ENCODE results near the gene PRKCH.

Gene PRKCH

DNA sequence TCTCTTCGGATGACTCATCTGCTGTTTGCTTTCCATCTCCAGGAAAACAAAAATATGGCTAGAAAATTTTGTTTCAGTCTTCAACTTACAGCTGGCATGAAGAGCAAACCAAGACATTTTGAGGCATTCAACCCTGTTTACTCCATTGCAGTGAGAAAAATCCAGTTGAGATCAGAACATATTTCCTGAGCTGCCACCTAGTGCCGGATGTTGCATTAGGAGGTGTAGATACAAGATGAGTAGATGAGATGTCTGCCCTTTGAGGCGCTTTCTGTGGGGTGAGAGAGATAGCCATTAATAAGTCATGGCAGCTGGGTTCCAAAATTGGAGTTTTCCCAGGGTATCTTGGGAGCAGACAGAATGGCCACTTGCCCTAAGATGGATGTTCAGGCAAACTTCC, 171.1 kb downstream of the PRKCH start:
- DNase-seq (ENCODE audit: low read depth), result no peak

DNA sequence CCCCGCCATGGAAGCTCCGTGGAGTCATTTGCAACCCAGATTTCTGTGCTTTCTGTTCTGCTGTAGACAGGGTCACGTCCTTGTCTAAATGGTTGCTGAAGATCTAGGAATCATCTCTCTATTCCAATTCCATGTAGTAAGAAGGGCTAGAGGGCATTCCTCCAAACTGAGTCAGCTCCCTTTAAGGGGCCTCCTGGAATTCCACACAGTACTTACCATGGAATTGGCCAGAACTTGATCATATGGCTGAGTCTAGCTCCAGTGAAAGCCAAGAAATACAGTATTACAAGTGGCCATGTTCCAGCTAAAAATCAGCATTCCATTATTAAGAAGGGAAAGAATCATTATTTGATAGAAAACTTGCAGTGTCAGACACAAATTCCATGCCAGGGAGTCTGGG, 171.9 kb downstream of the PRKCH start:
- DNase-seq (ENCODE audit: low read depth), result no peak

DNA sequence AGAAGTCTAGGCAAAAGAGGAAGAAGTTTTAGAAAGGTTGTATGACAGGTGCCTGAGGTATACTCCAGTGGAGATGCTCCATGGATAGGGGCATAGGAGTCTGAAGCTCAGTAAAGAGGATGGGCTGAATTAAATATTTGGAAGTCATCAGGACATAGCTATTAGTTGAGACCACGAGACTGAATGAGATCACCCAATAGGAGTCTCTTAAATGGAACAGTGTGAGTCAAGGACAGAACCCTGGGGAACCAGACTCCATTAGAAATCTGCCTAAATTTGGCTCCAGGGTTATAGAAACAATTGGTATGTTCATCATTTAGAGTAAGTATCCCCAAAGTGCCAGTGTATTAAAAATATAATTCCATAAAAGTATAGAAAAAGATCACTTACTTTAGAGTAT, 172.6 kb downstream of the PRKCH start:
- no peak for DNase-seq (ENCODE audit: low read depth)

DNA sequence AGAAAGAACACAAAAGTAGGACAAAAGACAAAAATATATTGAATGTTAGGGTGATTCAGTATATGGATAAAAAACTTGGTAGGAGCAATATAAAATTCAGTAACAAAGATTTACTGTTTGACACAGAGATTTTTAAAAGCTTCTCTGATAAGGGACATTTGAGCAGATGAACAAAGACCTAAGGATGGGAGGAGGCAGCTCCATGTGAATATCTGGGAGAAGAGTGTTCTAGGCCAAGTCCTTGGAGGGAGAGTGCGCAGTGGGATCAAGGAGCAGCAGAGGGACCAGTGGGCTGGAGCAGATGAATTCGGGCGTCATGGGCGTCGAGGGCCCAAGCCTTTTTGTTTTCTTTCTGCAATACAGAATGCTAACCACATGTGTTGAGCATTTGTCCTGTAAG, 174.4 kb downstream of the PRKCH start:
- DNase-seq (ENCODE audit: low read depth), result no peak

DNA sequence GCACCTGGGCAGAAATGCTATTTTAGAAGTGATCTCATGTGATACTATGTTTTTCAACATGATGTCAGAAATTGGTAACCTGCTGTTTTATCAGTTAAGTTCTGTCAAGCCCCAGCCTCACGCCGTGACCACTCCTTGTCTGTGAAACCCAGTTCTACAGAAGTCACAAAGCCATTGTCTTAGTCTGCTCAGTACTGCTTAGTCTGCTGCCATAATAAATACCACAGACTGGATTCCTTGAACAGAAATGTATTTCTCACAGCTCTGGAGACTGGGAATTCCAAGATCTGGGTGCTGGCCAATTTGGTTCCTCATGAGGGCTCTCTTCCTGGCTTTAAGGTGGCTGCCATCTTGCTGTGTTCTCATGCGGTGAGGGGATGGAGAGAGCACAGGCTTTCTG, 176.9 kb downstream of the PRKCH start:
- DNase-seq (ENCODE audit: low read depth), result no peak

DNA sequence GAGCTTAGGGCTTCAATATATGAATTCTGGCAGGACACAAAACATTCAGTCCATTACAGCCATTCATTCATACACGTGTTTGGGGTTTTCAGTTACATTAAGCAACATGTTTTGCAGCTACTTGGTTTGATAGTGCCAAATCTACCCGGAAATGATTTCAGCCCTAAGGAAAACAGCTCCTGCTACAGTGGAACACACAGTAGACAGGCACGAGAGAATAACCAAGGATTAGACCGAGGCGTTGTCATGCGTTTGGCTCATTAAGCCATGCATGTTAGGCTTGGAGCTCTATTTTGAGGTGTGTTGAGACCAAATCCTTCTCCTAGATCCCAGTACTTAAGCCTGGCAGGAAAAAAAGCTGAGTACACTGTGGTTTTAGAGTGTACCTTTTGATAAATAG, 177.4 kb downstream of the PRKCH start:
- DNase-seq (ENCODE audit: low read depth), result no peak

DNA sequence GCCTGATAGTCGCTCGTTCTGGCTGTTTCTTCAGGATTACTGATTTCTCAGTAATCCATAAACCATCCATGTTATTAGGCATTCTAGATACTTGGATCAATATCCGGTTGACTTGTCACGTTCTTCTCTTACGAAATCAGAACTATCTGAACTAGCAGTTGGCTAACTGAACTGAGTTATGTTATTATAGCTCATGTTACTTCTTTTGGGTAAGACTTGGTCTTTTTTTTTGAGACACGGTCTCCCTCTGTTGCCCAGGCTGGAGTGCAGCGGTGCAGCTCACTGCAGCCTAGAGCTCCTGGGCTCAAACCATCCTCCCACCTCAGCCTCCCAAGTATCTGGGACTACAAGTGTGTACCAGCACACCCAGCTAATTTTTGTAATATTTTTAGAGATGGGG, 178.6 kb downstream of the PRKCH start:
- DNase-seq (ENCODE audit: low read depth), result no peak

DNA sequence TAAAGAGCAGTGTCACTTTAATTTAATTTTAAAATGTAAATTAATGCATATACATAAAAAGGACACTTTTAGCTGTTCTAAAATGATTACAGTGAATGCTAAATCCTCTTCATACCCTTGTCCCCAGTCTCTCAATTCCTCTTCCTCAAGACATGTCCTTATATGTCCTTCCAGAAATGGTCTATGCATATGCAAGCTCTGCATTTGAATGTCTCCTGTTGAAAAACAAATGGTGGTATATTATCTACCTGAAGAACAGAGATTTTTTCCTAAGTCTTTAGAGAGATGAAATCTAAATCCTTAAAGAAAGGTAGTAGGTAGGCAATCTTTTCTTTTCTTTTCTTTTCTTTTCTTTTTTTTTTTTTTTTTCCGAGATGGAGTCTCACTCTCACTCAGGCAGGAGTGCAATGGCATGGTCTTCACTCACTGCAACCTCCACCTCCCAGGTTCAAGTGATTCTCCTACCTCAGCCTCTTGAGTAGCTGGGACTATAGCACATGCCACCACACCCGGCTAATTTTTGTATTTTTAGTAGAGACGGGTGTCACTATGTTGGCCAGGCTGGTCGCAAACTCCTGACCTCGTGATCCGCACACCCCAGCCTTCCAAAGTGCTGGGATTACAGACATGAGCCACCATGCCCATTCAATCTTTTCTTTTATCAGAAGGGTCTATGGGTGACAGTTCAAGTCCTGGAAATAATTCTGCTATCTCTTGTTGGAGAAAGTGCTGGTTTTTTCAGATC, 180.5 kb downstream of the PRKCH start:
- no peak for DNase-seq (ENCODE audit: low read depth)

DNA sequence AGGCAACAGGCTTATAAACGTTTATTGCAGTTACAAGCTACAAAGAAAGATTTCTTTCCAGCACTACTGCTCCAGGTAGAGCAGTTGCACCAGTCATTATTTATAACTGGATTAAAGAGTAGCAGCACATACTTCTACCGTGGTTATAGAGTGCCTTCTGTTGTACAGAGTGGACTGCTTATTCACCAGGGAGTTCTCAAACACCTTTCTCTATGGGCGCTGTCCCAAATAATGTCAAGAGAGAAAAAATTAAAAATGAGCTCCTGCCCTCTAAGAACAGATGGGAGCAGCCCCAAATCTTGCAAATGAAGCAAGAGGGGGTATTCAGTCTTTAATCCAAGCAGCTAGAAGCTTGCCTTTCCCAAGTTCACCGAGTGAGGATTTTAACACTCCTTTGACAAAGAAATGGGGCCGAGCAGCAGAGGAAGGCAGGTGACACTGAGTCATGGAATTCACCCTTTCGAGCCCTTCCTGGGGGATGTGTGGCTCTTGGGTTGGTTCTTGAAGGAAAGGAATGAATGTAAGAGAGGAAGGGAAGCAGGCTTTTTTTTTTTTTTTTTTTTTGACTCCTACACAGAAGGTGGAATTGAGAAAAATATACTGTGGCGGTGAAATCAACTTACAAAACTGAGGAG, 181.2 kb downstream of the PRKCH start:
- no peak for DNase-seq (ENCODE audit: low read depth)

DNA sequence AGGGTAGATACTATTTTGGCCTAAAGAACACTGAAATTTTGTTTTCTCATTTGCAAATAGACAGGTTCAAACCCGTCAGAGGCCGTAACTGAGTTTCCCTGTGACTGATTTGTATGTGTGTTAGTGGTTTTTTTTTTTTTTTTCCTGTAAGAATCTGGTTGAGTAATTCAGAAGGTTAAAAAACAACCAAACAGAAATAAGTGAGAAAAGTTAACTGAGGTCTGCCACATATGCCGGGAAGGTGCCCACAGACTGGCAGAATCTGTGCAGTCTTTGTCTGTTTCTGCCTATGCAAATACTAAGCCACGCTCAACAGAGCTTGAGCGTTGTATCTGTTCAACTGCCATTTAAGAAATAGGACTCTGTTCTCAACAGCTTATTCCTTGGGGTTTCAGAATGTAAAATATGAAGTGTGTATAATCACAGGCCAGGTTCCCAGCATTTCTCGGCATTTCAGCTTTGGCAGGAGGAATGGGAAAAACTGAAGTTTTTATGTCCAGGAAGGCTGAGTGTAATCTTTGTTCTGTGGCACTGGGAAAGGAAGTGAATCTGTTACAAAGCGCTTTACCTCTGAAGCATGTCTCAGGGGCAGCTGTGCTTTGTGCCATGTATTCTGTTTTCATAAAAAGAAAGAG, 181.9 kb downstream of the PRKCH start:
- DNase-seq (ENCODE audit: low read depth), result peak; percentile 50

DNA sequence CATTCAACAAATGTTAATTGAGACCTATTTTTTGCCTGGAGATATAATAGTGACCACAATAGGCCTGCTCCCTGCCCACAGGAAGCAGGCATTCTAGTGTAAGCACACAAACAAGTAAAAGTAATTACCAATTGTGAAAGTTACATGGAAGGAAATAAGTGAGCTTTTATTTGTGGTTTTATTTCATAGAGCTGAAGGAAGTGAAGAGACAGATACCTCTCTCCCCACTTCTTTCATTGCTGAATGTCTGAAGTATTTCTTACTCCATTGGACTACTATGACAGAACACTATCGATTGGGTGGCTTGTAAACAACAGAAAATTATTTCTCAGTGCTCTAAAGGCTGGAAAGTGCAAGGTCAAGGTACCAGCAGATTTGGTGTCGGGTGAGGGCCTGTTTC, 183.5 kb downstream of the PRKCH start:
- DNase-seq (ENCODE audit: low read depth), result no peak

DNA sequence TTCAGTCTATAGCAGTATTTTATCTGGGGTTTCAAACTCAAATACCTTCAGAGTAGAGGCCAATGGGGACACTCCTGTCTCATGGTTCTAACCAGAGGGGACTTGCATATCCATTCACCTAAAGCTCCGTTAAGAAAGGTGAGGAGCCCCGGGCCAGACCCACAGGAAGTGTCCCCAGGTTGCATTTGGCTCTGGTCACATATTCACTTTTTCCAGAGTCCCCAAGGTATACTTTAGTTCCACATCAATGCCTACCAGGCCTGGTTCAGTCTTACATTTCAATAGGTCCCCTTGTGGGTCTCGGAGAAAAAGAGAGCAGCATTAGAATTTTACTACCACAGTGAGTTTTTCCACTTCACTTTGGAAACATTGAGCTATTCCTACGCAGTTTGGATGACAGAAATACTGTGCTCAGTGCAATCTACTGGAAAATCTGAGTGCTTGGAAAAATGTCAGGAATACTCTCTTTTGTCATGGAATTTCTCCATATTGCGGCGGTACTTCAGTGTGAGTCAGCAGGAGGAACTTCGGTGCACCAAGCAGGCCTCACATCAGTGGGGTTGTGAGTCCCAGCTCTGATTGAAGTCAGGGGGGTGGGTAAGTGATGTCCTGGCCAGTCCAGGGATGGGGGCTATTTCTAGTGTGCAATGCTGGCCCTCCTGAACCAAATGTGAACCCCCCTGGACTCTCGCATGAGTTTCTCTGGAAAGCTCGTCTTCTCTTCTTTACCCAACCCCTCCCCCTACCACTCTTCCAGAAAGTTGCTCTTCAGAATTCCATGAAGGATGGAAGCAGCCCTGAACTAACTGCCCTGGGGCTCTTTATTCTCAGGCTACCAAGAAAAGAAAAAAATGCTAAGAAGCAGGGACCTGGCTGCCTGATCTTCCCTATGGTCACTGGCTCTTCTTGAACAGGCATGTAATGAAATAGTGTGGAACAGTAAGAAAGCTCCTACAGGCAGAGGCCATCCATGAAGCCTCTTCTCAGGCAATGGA, 184.7 kb downstream of the PRKCH start:
- DNase-seq (ENCODE audit: low read depth), result no peak

DNA sequence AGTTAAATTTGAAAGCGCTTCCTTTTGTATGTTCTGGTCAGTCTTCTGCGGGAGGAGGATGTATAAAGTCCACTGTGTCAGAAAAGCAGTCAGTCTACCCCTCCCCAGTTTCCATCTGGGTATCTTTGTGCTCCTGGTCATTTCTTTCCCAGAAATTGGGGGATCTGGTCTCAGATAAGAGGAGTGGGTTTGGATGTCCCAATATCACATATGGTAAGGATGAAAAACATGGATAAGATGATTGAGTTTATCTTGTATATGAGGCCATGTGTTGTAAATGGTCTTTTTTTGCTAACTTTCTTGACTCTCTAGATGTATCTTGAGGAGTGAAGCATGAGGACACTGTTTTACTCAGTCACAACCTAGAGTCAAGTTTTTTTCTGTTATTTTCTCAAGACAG, 187.1 kb downstream of the PRKCH start:
- DNase-seq (ENCODE audit: low read depth), result no peak

DNA sequence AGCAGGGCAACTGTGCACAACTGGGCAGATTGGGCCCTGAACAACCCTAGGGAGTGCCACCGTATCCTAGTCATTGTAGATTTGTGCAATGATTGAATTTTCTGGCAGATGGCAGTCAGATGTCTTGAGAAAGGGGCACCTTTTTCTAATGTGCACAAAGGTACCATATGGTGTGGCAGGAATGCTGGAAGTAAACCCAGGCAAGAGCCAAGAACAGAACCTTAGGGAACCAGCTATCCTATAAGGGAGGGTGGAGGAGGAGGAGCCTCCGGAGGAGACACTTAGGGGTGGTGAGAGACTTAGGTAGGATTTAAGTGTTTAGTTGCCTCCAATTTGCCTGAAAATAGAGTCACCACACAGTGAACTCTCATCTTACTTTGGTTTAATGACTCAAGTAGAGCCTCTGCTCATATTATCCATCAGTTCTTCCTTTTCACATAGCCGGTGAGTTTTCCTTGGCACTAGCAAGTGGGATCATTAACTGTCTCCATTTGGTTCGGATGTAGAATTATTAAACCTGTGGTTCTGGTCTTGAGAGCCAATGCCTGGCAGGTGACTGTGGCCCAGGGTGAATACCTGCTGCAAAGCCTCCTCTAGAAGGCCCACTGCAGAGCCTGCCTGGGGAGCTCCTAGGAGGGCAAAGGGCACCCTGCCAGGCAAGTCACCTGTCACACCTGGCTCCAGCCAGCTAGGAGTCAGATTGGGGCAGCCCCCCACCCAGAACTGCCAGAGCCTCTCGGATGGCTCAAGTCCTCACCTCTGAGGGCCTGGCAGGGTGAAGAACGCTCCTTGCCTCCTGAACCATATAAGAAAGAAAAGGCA, 189.6 kb downstream of the PRKCH start:
- DNase-seq (ENCODE audit: low read depth), result no peak

DNA sequence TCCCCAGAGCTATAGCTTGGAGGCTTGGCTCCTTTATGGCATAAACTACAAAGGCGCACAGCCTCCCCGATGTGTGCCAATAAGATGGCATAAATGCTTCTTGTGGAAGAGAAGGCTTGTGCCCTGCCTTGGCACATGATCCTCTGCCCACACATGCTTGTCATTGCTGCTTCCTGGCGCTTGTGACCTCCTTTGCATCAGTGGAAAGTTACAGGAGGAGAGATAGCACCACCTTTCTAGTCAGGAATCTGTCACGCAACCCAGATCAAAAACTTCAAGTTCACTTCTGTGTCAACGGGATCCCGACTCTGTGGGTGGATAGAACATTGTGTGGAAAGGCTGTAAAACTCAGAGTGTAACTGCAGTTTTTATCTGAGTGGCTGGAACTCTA, 190.2 kb downstream of the PRKCH start:
- DNase-seq (ENCODE audit: low read depth), result peak; percentile 57

DNA sequence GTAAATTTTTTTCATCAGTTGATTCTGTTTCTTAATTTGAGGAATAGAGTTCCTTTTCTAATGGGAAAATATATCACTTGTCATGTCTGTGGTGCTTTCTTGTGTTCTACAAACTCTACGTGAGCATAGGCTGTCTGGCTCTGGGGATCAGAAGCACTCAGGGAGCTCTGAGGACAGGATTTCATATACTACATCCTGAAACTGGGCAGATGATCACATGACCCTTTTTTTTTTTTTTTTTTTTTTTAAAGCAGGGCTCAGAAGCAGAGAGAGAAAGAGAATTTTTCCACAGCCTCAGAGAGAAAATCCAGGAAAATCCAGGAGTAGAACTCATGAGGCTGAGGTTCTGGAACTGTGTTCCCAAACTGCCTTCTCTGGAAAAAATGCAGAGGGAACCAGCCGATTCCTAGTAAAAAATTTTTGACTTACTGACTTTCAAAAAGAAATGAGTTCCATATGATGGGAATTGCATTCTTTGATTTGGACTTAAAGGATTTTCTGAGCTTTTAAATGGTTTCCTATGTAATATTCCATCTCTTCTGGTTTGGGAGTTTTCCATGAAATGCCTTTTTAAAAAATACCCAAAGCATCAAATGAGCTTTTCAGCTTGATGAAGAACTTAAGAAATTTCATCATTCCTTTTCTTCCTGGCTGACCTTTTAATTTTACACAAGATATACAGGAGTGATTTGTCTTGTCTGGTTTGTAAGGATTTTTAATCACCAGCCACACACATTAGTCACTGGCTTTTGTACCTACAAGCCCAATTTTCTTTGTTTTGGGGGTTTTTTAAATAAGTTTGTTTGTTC, 190.9 kb downstream of the PRKCH start:
- no peak for DNase-seq (ENCODE audit: low read depth)

DNA sequence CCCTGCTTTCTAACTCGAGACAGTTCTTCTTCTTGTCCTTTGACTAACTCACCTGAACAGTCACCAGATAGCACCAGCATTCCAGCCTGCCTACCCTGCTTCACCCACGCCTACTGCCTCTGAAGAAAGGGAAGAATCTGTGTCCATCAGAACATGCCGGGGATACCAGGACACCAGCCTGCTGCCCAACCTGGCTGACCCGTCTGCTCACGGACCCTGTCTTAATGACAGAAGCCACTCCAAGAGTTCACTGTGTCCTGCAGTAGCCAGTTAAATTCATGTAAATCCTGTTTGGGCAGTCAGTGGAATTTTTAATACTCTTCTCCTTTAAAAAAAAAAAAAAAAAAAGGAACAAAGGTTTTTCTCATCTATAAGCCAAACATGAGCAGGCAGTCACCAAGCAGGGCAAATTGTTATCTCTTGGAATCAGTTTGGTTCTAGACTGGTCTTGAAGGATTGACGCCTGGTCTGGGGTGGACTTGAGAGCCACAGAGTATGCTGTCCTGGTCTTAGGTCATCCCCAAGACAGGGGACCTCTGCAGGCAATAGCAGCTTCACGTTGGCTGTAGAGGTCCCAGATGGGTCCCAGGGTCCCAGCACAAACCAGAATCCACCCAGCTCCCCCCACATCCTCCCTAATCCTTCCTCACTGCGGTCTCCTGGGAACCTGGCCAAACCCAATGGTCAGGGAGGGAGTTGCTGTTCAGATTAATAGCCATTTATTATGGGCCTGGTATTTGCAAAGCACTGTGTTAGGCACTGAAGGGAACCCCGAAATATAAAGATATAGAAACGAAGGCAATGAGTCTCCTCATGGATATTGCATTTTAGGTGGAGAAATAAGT, 192.8 kb downstream of the PRKCH start:
- no peak for DNase-seq (ENCODE audit: low read depth)

DNA sequence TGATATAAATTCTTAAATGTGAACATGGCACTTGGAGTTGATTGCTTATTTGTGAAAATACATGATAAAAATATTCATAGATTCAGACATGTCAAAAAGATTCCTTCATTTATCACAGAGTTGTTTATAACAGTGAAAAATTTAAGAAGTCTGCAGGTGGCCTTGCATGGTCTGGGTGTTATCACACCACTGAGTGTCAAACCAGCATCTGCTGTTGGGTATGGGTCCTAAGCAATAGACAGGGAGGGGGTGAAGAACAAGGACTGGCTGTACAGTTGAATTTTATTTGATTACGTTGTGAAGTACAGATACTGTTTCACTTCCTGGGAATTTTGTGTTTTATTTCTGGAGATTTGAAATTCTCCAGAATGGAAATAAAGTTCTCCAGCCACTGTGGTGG, 193.5 kb downstream of the PRKCH start:
- no peak for DNase-seq (ENCODE audit: low read depth)

DNA sequence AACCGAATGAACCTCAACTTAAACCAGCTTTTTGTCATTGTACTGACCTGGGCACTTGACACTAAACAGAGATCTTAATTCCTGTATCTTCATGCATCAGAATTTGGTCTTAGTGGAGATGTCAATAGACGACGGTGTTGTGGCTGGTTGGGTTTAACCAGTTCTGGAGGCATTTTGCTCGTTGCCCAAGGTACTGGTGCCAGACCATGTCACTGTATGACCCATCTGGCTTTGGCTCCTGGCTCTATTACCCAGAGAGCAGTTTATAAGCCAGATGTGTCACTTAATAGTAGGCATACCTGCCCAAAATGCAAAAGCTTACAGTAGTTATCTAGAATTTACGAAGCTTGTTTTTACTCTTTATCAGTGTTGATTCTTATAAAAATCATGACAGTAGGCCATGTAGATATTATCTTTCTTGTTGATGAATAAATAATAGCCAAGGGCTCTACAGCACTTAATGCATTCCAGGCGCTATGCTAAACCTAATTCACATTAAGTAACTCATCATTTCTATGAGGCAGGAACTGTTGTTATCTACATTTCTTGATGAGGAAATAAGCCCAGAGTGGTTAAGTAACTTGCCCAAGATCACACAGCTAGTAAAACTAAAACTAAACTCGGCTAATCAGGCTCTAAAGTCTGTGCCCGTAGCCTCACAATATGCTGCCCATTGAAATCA, 194.2 kb downstream of the PRKCH start:
- DNase-seq (ENCODE audit: low read depth), result no peak

Data from activated T-cell treated with anti-CD3 and anti-CD28 coated beads for 48 hours (primary cell).